A673 (cell line): ENCODE results near the gene CEP72. TPM values are rescaled to one million over a fixed set of nuclear protein-coding genes. Genes with fewer than 3 reads are reported as not detected.
"Not testable (repeated sequence)": the region's sequence is repeated elsewhere in the genome, so short reads cannot be mapped to it uniquely, and the experiment has no call there.

Experiments used
- BruUV-seq: library from RNA; stranded (reverse); fragments of 400-500 nt; replicated peaks from 2 replicates; lab custom pipeline; 2021; lab: Mats Ljungman, UMichigan
- CTCF ChIA-PET: fragments of 300-600 bp; sonication (Branson Sonifier 250); formaldehyde crosslinking; loops from one replicate; lab custom pipeline; 2022; ENCODE audit warnings: antibody characterized with exemption; lab: Charles Lee
- POLR2A ChIA-PET: fragments of 300-600 bp; sonication (Branson Sonifier 250); formaldehyde crosslinking; loops from one replicate; lab custom pipeline; 2022; ENCODE audit warnings: antibody characterized with exemption; ENCODE audit not compliant: low non-redundant PET; lab: Charles Lee
- DNase-seq: peaks from one replicate; pipeline ENCODE4 v3.0.0-alpha.2; 2015; ENCODE audit warnings: low spot score
- H3K27ac ChIP-seq: fragments of 200-600 bp; sonication (generic); 2 replicates; pipeline ENCODE4 v1.5.1; 2016; ENCODE audit warnings: mixed run types, low read depth, mild to moderate bottlenecking, mixed read lengths, antibody characterized with exemption, low read length; ENCODE audit not compliant: poor library complexity, severe bottlenecking
- H3K27me3 ChIP-seq: fragments of 200-600 bp; sonication (generic); replicated peaks from 2 replicates; pipeline ENCODE4 v1.6.1; 2017; ENCODE audit warnings: mixed run types, low read depth, mild to moderate bottlenecking, mixed read lengths, antibody characterized with exemption, low read length; ENCODE audit not compliant: insufficient read depth, poor library complexity
- H3K36me3 ChIP-seq: fragments of 200-600 bp; sonication (generic); 2 replicates; pipeline ENCODE4 v1.6.1; 2016; ENCODE audit warnings: mixed run types, mild to moderate bottlenecking, mixed read lengths, antibody characterized with exemption, low read length; ENCODE audit not compliant: insufficient read depth, poor library complexity, severe bottlenecking
- H3K4me1 ChIP-seq: fragments of 200-600 bp; sonication (generic); 2 replicates; pipeline ENCODE4 v1.6.1; 2017; ENCODE audit warnings: mixed run types, mild to moderate bottlenecking, mixed read lengths, antibody characterized with exemption, low read length; ENCODE audit not compliant: insufficient read depth, poor library complexity, severe bottlenecking
- H3K4me3 ChIP-seq: fragments of 200-600 bp; sonication (generic); 2 replicates; pipeline ENCODE4 v1.5.1; 2016; ENCODE audit warnings: low read depth, mixed run types, mild to moderate bottlenecking, mixed read lengths, low read length; ENCODE audit not compliant: poor library complexity, severe bottlenecking
- H3K9me3 ChIP-seq: fragments of 200-600 bp; sonication (generic); 2 replicates; pipeline ENCODE4 v1.6.1; 2016; ENCODE audit warnings: mixed run types, low read depth, mild to moderate bottlenecking, mixed read lengths, antibody characterized with exemption, low read length; ENCODE audit not compliant: poor library complexity, severe bottlenecking
- EZH2 ChIP-seq: fragments of 200-600 bp; sonication (generic); IDR thresholded peaks from 2 replicates; pipeline ENCODE4 v1.6.1; 2017; ENCODE audit warnings: borderline replicate concordance, low read depth, mild to moderate bottlenecking, mixed read lengths, antibody characterized with exemption, low read length; ENCODE audit not compliant: poor library complexity, severe bottlenecking
- intact Hi-C: fragments of 100-400 bp; cut with micrococcal nuclease; formaldehyde crosslinking; loops from one replicate; pipeline ENCODE4 v1.10.0; 2022; ENCODE audit not compliant: unreplicated experiment
- total RNA-seq: library from RNA; stranded (reverse); gene quantifications from 2 replicates; pipeline ENCODE4 v1.2.3, GENCODE V29; 2021
- TF ChIP-seq, protein P1 (sequence below): fragments of 300-800, 200-600 bp; sonication (generic); conservative IDR thresholded peaks from 2 replicates; pipeline ENCODE4 v1.5.1; 2017; ENCODE audit warnings: low read depth, mild to moderate bottlenecking, antibody characterized with exemption, low read length, moderate library complexity, mixed read lengths

Gene CEP72
- total RNA-seq, 1 experiment from 2014 or later: 37.2 TPM

DNA sequence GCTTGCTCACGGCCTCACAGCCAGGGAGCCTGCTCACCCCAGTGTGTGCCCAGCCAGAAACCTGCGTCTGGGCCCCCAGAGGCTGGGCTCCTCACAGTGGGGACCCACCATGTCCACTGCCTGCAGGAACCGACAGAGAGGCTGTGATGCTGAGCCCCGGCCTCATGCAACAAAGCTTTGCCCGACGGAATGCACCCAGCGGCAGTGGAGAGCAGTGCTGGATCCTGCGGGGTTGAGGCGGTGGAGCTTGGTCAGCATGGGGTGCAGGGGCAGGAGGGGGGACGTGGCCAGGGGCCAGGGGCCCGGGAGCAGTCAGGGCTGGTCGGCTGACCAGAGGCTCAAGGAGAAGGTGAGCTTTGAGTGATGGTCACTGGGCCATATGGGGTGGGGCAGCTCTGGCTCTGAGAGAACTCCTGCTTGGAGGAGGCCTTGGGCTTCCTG lies 7.7 kb upstream of the CEP72 start:
- BruUV-seq: no TSS peak
- H3K36me3 ChIP-seq: no peaks in the 10 kb centered on the region

DNA sequence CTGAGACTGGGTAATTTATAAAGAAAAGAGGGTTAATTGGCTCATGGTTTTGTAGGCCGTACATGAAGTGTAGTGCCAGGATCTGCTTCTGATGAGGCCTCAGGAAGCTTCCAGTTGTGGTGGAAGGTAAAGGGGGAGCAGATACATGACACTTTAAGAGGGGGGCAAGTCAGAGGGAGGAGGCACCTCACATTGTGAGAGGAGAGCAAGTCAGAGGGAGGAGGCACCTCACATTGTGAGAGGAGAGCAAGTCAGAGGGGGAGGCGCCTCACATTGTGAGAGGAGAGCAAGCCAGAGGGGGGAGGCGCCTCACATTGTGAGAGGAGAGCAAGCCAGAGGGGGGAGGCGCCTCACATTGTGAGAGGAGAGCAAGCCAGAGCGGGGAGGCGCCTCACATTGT lies 7.0 kb upstream of the CEP72 start:
- H3K36me3 ChIP-seq, CTCF ChIA-PET, DNase-seq, H3K4me3 ChIP-seq, H3K27me3 ChIP-seq, POLR2A ChIA-PET, BruUV-seq, H3K9me3 ChIP-seq, intact Hi-C loops, H3K4me1 ChIP-seq, H3K27ac ChIP-seq: not testable (repeated sequence)

More for the DNA sequence above, 7.7 kb upstream of the CEP72 start:
- ChIA-PET CTCF (no interaction called here), POLR2A (no interaction called here)
- H3K4me1 ChIP-seq: no peaks in the 10 kb centered on the region
- no peaks in the 10 kb centered on the region for H3K9me3 ChIP-seq
- H3K27ac ChIP-seq: no peak overlapping the region
- intact Hi-C loops: no loop called here
- no peak for DNase-seq
- H3K27me3 ChIP-seq: peaks cover 10% of the 10 kb centered on the region
- H3K4me3 ChIP-seq: no peak overlapping the region
- TF ChIP-seq, protein P1, sequence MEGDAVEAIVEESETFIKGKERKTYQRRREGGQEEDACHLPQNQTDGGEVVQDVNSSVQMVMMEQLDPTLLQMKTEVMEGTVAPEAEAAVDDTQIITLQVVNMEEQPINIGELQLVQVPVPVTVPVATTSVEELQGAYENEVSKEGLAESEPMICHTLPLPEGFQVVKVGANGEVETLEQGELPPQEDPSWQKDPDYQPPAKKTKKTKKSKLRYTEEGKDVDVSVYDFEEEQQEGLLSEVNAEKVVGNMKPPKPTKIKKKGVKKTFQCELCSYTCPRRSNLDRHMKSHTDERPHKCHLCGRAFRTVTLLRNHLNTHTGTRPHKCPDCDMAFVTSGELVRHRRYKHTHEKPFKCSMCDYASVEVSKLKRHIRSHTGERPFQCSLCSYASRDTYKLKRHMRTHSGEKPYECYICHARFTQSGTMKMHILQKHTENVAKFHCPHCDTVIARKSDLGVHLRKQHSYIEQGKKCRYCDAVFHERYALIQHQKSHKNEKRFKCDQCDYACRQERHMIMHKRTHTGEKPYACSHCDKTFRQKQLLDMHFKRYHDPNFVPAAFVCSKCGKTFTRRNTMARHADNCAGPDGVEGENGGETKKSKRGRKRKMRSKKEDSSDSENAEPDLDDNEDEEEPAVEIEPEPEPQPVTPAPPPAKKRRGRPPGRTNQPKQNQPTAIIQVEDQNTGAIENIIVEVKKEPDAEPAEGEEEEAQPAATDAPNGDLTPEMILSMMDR: no peak
- no peak for TF ChIP-seq EZH2

DNA sequence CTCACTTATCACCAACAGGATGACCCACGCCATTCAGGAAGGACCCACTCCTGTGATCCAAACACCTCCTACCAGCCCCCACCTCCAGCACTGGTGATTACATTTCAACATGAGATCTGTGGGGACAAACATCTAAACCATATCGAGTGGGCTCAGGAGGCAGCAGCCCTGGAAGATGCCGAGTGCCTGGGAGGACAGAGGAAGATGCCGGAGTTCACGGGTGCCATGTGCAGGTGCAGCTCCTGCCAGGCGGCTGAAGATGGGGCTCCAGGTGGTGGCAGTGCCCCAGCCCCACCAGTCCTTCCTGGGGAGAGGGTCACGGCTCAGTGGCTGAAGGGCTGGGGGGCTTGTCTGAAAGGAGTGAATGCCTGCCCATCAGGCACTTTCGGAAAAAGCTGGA lies 6.1 kb upstream of the CEP72 start:
- H3K27ac ChIP-seq: no peak overlapping the region
- no peak overlapping the region for H3K4me3 ChIP-seq
- no peaks in the 10 kb centered on the region for H3K27me3 ChIP-seq
- POLR2A ChIA-PET: no interaction called here
- H3K36me3 ChIP-seq: no peaks in the 10 kb centered on the region
- TF ChIP-seq, protein P1: no peak
- CTCF ChIA-PET: no interaction called here
- H3K9me3 ChIP-seq: no peaks in the 10 kb centered on the region
- intact Hi-C loops: no loop called here
- no peaks in the 10 kb centered on the region for H3K4me1 ChIP-seq
- BruUV-seq: no TSS peak
- DNase-seq: no peak

DNA sequence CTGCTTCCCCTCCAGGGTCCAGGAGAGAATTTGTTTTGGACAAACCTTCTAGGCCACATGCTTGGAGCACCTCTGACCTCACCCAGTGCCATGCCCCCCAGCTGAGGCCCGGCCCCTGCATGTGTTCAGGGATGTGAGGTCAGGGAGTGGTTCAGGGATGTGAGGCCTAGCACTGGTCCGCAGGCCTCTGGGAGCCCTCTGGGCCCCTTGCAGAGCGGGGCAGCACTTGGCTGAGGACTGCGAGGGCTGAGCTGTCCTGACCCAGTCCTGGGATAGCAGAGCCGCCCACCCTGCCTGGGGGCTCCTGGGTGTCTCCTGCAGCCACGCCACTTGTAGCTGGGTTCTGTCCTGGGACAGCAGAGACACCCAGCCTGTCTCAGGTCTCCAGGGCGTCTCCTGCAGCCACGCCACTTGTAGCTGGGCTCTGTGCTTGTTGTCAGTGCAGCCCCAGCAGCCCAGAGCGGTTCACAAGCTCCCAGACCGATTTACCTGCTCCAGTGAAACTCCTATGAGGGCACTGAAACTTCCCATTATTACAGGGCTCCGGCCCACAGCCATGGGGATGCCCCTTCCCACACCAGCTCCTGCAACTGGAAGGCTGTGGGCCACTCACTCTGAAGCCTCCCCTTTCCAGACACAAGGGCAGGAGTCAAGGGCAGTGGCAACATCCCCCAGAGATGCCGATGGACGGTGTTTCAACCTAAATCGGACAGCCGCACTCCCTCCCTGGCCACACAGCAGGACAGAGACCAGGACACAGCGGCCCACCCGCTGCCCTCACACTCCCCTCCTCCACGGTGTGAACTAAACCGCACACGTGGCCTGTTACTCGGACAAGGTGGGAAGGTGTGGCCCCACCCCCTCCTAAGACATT lies 5.4 kb upstream of the CEP72 start:
- no peak for DNase-seq
- ChIA-PET POLR2A (no interaction called here), CTCF (no interaction called here)
- H3K9me3 ChIP-seq: no peaks in the 10 kb centered on the region
- no peaks in the 10 kb centered on the region for H3K36me3 ChIP-seq
- no peak overlapping the region for H3K27ac ChIP-seq
- no TSS peak for BruUV-seq
- H3K27me3 ChIP-seq: no peaks in the 10 kb centered on the region
- no peak overlapping the region for H3K4me3 ChIP-seq
- intact Hi-C loops: no loop called here
- no peaks in the 10 kb centered on the region for H3K4me1 ChIP-seq
- TF ChIP-seq, protein P1: no peak
- no peak for TF ChIP-seq EZH2
